OCI-LY3 (cell line): ENCODE data around the gene BMPR1B.

Experiments
- CTCF ChIP-seq: fragments of 200-600, 300-600 bp; sonication (generic); IDR thresholded peaks from 2 replicates; pipeline ENCODE4 v1.5.1; 2014; ENCODE audit warnings: antibody characterized with exemption, low read length, low read depth
- EZH2phosphoT487 ChIP-seq: fragments of 200-600 bp; shearing (Covaris generic); IDR thresholded peaks from 2 replicates; pipeline ENCODE4 v1.6.1; 2018; ENCODE audit warnings: antibody characterized with exemption, mixed run types, low read depth

GRCh38 chr4:94961420-94961819 is 203.7 kb downstream of the BMPR1B start:
- no peak for TF ChIP-seq CTCF
- no peak for TF ChIP-seq EZH2phosphoT487
